Vagina (tissue), 2 donors: ENCODE results near the gene HOXB9. TPM values are rescaled to one million over a fixed set of nuclear protein-coding genes. Genes with fewer than 3 reads are reported as not detected.

Experiments used
- DNase-seq, 2 donors: peaks; one replicate each; pipeline ENCODE4 v3.0.0-alpha.2; 2017; ENCODE audit errors: extremely low spot score in 2 of 2
- H3K27ac ChIP-seq: fragments of 200-600 bp; sonication (generic); one replicate; pipeline ENCODE4 v1.5.1; 2019
- H3K27me3 ChIP-seq: fragments of 200-600 bp; sonication (generic); one replicate; pipeline ENCODE4 v1.5.1; 2019
- H3K36me3 ChIP-seq, 2 donors: fragments of 200-600 bp; sonication (generic); one replicate each; pipeline ENCODE4 v1.5.1; 2017 to 2019
- H3K4me1 ChIP-seq: fragments of 200-600 bp; sonication (generic); one replicate; pipeline ENCODE4 v1.5.1; 2019
- H3K4me3 ChIP-seq, 2 donors: fragments of 200-600 bp; sonication (generic); 1 replicate in 1 of 2; 2 replicates in 1 of 2; pipeline ENCODE4 v1.5.1; 2016 to 2019
- H3K9me3 ChIP-seq: fragments of 200-600 bp; sonication (generic); one replicate; pipeline ENCODE4 v1.5.1; 2019
- POLR2A ChIP-seq, 2 donors: fragments of 450-650 bp; IDR thresholded peaks; one replicate each; pipeline ENCODE4 v1.6.1; 2017; ENCODE audit warnings: antibody characterized with exemption in 2 of 2, mild to moderate bottlenecking in 2 of 2, moderate library complexity in 2 of 2
- POLR2AphosphoS5 ChIP-seq, 2 donors: sonication (generic); formaldehyde crosslinking; IDR thresholded peaks; one replicate each; pipeline ENCODE4 v1.9.0; 2017; ENCODE audit warnings: antibody characterized with exemption in 2 of 2, mild to moderate bottlenecking in 2 of 2, low read depth in 1 of 2; ENCODE audit not compliant: insufficient read depth in 1 of 2
- intact Hi-C: fragments of 100-400 bp; cut with DNase I; formaldehyde crosslinking; loops from one replicate; pipeline ENCODE4 v1.15.1; 2023
- total RNA-seq: library from RNA; depleted of rRNA; stranded (reverse); fragments of >200 nt; gene quantifications from one replicate; pipeline ENCODE4 v1.2.3, GENCODE V29; 2016
- TF ChIP-seq, protein P1 (sequence below), 3 experiments: fragments of 450-650 bp in 2 of 3; fragments of 200-600 bp in 1 of 3; sonication (generic) in 1 of 3; IDR thresholded peaks; one replicate each; pipeline ENCODE4 v1.5.1; 2017 to 2019; ENCODE audit warnings: antibody characterized with exemption in 3 of 3, mild to moderate bottlenecking in 2 of 3, moderate library complexity in 2 of 3

The HOXB9 gene
- total RNA-seq, 1 donor from 2014 or later: not detected

DNA sequence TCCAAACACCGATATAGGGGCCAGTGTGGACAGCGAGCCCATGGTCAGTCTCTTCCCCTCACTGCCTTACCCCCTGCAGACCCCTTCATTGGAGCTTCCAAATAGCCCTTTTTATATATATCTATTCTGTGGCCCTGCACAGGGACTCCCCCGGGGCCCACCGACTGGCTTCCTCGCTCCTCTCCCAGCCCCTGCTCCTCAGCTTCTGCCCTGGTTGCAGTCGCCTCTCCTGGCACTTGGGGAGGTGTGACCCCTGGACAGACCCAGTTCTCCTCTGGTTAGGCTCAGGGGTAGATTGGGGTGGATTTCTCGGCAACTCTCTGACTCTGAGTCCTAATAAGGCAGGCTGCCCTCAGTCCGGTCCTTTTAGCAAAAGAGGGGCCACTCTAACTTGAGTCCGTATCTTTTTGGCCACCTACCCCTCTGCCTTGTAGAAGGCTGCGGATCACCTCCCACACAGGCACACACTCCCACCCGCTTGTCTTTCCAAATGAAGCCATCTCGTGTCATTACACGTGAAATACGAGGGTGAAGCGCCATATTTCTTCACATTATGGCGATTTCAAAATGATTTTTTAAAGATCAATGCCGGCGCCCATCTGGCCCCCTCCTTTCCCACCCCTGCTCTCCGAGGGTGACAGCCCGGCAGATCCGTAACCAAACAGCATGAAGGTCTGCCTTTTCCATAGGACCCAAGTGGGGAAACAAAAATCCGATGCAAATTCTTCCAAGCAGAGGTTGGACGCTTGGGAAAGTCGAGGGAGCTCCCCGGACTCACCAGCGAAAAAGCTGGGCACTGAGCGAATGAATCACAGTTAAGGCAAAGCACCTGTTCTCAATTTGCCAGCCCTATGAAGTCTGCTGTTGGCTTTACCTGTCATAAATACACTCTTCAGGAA lies 1.7 kb upstream of the HOXB9 start:
- Histone ChIP-seq H3K36me3 (no peaks in the 10 kb centered on the region), H3K27ac (no peak overlapping the region), H3K9me3 (no peaks in the 10 kb centered on the region), H3K4me1 (peaks cover 25% of the 10 kb centered on the region), H3K27me3 (peaks cover 7% of the 10 kb centered on the region), H3K4me3 (no peak overlapping the region)
- no peak for DNase-seq
- intact Hi-C loops: no loop called here
- TF ChIP-seq POLR2AphosphoS5 (IDR thresholded peaks at IDR 0.05; ENCODE audit: insufficient read depth in 1 of 2, low read depth in 1 of 2): no peak
- TF ChIP-seq POLR2A (IDR thresholded peaks at IDR 0.05): no peak
- TF ChIP-seq, protein P1, sequence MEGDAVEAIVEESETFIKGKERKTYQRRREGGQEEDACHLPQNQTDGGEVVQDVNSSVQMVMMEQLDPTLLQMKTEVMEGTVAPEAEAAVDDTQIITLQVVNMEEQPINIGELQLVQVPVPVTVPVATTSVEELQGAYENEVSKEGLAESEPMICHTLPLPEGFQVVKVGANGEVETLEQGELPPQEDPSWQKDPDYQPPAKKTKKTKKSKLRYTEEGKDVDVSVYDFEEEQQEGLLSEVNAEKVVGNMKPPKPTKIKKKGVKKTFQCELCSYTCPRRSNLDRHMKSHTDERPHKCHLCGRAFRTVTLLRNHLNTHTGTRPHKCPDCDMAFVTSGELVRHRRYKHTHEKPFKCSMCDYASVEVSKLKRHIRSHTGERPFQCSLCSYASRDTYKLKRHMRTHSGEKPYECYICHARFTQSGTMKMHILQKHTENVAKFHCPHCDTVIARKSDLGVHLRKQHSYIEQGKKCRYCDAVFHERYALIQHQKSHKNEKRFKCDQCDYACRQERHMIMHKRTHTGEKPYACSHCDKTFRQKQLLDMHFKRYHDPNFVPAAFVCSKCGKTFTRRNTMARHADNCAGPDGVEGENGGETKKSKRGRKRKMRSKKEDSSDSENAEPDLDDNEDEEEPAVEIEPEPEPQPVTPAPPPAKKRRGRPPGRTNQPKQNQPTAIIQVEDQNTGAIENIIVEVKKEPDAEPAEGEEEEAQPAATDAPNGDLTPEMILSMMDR (IDR thresholded peaks at IDR 0.05): no peak

DNA sequence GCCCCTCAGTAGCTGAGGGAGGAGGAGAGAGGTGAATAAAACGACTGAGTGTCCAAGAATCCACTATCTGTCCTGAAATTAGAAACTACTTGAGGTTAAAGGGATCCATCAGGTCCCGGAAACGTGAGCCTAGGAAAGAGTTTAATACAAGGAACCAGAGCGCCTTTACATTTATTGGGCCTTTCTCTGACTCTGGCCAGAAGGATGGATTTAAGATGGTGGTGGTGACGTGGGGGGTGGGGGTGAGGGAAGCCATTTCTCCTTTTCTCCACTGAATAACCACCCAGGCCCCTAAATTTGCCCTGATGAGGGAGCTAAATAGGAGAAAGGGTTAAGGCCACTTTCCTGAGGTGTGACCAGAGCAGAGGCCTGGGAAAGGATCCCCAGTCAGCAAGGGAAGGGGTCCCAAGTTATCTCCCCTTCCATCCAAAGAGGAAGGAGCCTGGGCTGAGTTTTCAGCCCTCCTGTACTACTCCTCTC lies 1.0 kb upstream of the HOXB9 start:
- intact Hi-C loops: no loop called here
- Histone ChIP-seq H3K36me3 (no peaks in the 10 kb centered on the region), H3K4me1 (peaks cover 25% of the 10 kb centered on the region)

DNA sequence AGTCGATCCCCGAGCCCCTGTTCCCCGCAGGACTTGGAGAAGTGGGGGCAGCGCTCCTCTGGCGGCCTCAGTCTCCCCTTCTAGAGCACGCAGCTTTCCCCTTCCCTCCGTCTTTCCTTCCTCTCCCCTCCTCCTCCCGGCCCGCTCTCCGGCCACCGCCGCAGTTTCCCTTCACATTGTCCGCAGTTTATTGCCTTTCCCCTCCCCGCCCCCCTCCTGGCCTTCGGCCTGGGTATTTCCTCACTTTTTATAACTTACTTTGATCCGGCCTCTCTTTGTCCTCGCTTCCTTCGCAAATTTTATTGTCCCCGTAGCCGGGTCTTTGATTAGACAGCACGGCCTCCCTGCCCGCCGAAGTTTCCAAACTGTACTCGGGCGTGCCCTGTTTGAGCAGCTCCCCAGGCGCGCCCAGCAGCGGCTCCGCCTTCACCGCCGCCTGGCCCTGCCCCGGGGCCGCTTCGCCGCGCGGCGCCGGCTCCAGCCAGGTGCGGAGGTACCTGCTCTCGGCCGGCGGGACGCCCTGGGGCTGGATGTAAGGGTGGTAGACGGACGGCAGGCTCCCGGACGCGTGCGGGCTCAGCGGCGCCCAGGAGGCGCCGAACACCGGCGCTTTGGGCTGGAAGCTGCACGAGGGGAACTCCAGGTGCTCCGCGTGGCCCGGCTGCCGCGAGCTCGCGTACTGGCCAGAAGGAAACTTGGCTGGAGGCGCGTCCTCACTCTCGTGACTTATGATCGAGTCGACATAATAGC lies 488 bp downstream of the HOXB9 start:
- Histone ChIP-seq H3K36me3 (no peaks in the 10 kb centered on the region), H3K27ac (no peak overlapping the region), H3K4me3 (peak overlapping the region; percentile 35 to 42), H3K9me3 (no peaks in the 10 kb centered on the region), H3K4me1 (peaks cover 25% of the 10 kb centered on the region), H3K27me3 (peaks cover 13% of the 10 kb centered on the region)
- intact Hi-C loops: no loop called here
- TF ChIP-seq POLR2A (IDR thresholded peaks at IDR 0.05) (no peak), POLR2AphosphoS5 (IDR thresholded peaks at IDR 0.05; ENCODE audit: insufficient read depth in 1 of 2, low read depth in 1 of 2) (no peak)
- TF ChIP-seq, protein P1 (IDR thresholded peaks at IDR 0.05): no peak
- DNase-seq: no peak

More for the DNA sequence above, 1.0 kb upstream of the HOXB9 start:
- H3K27me3 ChIP-seq: peaks cover 10% of the 10 kb centered on the region
- no peak overlapping the region for H3K4me3 ChIP-seq
- no peaks in the 10 kb centered on the region for H3K9me3 ChIP-seq
- H3K27ac ChIP-seq: no peak overlapping the region
- no peak for DNase-seq
- TF ChIP-seq POLR2AphosphoS5 (IDR thresholded peaks at IDR 0.05; ENCODE audit: insufficient read depth in 1 of 2, low read depth in 1 of 2) (no peak), POLR2A (IDR thresholded peaks at IDR 0.05) (no peak)
- TF ChIP-seq, protein P1 (IDR thresholded peaks at IDR 0.05): no peak

DNA sequence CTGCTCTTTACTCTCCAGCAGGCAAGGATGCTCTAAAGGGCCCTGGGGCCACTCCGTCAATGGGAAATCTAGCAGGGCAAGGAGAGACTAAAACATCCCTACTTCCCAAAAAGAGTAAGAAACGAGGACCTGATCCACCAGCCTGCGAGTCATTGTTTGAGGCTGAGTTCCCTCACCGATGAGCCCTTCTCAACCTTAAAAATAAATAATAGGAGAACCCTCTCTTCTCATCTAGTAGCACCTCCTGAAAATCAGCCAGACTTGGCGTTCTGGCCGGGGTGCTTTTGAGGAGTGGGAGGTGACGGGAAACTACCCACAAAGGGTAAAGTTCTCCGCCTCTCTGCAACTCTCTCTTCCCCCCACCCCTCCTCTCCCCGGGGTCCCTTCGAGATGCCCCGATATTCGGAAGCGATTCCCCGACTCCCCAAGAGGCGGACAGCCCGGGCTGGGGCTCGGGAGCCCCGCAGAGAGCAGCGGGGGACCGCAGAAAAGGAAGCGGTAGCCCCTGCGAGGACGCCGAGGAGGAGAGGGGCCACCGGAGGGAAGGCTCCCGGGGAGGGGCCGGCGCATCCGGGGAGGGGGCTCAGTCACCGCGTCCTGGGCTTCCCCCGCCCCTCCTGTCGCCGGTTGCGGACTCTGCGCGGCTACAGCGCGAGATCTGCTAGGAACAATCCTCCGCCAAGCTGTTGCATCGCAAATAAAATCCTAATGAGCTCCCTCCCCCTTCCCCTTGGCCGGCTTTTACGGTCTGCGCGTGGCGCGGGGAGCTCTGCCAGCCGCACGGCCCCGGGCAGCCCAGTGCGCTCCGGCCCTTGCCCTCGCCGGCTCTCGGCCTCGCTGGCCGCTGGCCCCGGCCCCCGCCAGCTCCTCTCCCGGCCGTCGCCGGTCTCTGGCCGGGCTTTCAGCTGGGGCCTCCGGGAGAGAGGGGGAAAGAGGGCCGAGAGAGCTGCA lies 1.3 kb downstream of the HOXB9 start:
- peak overlapping the region; percentile 35 to 42 for H3K4me3 ChIP-seq
- no peaks in the 10 kb centered on the region for H3K36me3 ChIP-seq
- peaks cover 13% of the 10 kb centered on the region for H3K27me3 ChIP-seq
- H3K4me1 ChIP-seq: peaks cover 25% of the 10 kb centered on the region
- TF ChIP-seq POLR2AphosphoS5 (IDR thresholded peaks at IDR 0.05; ENCODE audit: insufficient read depth in 1 of 2, low read depth in 1 of 2) (no peak), POLR2A (IDR thresholded peaks at IDR 0.05) (no peak)
- TF ChIP-seq, protein P1 (IDR thresholded peaks at IDR 0.05): no peak
- no peak overlapping the region for H3K27ac ChIP-seq
- DNase-seq: no peak
- intact Hi-C loops: no loop called here
- no peaks in the 10 kb centered on the region for H3K9me3 ChIP-seq
